Spleen (tissue), 7 donors: ENCODE results near the gene MANSC4.

Source experiments
- CTCF ChIP-seq, 11 experiments: fragments of 200-600 bp in 7 of 11; fragments of 450-650 bp in 4 of 11; sonication (generic) in 4 of 11; IDR thresholded peaks in 8 of 11; conservative IDR thresholded peaks in 3 of 11; 1 replicate in 7 of 11; 2 replicates in 4 of 11; pipeline versions ENCODE4 v1.4.0 to v1.8.0; 2016 to 2021; ENCODE audit warnings: antibody characterized with exemption in 11 of 11, inconsistent platforms in 4 of 11, mild to moderate bottlenecking in 1 of 11
- POLR2A ChIP-seq, 3 donors: fragments of 450-650 bp; IDR thresholded peaks; one replicate each; pipeline ENCODE4 v1.5.1; 2017; ENCODE audit warnings: antibody characterized with exemption in 3 of 3, mild to moderate bottlenecking in 1 of 3
- POLR2AphosphoS5 ChIP-seq, 3 donors: sonication (generic); formaldehyde crosslinking; IDR thresholded peaks; one replicate each; pipeline ENCODE4 v1.5.1; 2017; ENCODE audit warnings: antibody characterized with exemption in 3 of 3
- donor health status: DM: no; HTN: no; CAD: no; lungs with moderate emphysema.
- donor health status: DM: no; HTN: no; CAD: no.
- donor health status: DM: no; HTN: no; CAD: no.

- TF ChIP-seq POLR2A (IDR thresholded peaks at IDR 0.05), result no peak
- TF ChIP-seq CTCF (IDR thresholded peaks at IDR 0.05 in 8 of 11, conservative IDR thresholded peaks at IDR 0.05 in 3 of 11), result no peak
- no peak for TF ChIP-seq POLR2AphosphoS5 (IDR thresholded peaks at IDR 0.05)
Measured at GRCh38 chr12:27772328-27773049, 7.5 kb downstream of the MANSC4 start.
